ENCODE data around the gene CCDC63.
"Not testable (repeated sequence)": the region's sequence is repeated elsewhere in the genome, so short reads cannot be mapped to it uniquely, and the experiment has no call there.

Gene CCDC63

DNA sequence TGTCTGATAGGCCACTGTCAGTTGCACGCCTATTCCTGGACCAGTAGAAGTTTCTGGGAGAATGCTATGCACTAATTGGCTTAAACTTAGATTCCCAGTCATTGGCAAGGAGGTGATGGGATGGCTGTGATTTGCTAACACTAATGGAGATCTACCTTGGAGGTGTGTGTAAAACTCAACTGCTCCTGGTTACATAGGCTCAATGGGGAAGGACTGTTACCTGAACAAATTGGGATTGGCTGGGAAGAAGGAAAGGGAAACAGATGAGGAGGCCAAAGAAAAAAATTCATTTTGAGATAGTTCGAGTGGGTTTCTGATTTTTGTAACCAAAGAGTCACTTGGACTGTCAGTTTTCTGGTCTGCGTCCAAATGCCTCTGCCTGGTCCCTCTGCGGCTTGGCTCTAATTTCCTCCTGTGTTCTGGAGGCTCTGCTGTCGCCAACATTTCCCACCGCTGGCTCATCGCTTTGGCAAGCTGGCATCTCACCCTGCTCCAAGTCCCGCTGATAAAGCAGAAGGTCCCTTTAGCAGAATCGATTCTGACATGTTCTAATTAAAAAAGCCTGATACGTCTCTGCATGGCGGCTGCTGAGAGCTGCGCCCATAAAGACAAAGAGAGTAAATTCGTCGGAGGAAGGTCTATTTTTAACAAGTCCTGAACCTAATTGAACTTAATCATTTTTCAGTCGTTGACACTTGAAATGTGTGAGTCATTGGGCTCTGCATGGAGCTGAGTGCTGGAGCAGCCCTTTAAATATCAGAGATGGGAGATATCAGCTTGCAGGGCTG lies 2.0 kb upstream of the CCDC63 start:
- no peak for DNase-seq

DNA sequence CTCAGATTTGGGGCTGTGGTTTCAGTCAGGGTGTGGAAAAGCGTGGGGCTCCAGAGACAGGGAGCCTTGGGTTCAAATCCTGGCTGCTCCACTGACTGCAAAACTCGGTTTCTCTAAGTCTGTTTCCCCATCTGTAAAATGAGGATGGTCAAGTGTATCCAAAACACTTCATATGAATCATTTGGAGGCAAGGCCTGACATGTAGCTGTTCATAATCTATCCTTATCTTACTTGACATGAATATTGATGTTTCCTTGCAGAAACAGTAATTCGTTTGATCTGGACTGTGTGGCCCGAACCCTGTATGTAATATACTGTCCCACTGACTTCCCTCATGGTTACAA lies 1.5 kb upstream of the CCDC63 start:
- no peak for DNase-seq

DNA sequence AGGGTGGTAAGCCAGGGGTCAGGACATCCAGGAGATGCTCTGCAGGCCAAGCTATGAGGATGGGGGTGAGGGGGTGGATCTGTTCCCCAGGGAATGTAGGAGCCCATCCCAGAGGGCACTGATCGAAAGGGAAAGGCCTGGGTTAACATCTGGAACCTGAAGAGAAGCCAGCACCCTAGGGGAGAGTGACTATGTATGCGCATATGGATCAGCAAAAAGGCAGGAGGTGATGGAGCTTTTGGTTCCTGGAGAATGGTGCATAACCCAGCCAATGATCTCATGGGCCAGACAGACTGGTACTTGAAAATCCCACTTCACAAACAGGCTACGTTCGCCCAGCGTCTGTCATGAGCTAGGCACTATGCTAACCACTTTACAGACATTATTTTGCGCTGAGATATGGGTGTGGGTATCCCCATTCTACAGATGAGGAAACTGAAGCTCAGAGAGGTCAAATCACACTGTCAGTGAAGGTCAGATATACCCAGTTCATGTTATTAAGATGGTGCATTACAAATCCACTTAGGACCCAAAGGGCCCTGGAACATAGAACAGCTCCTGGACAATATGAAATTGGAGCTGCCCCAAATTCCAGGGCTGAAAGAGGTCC lies 1.6 kb downstream of the CCDC63 start:
- no peak for DNase-seq

DNA sequence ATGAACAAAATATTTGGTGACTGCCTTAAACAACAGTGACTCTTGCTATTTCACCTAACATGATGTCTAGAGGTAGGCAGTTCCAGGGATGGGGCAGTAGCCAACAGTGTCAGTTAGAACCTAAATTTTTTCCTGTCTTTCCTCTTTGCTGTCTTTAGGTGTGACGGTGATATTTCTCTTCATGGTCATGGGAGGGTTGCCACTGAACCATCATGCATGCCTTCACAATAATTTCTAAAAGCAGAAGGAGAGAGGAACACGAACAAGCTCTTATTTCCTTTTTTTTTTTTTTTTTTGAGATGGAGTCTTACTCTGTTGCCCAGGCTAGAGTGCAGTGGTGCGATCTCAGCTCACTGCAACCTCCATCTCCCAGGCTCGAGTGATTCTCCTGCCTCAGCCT lies 2.4 kb downstream of the CCDC63 start:
- no peak for DNase-seq

DNA sequence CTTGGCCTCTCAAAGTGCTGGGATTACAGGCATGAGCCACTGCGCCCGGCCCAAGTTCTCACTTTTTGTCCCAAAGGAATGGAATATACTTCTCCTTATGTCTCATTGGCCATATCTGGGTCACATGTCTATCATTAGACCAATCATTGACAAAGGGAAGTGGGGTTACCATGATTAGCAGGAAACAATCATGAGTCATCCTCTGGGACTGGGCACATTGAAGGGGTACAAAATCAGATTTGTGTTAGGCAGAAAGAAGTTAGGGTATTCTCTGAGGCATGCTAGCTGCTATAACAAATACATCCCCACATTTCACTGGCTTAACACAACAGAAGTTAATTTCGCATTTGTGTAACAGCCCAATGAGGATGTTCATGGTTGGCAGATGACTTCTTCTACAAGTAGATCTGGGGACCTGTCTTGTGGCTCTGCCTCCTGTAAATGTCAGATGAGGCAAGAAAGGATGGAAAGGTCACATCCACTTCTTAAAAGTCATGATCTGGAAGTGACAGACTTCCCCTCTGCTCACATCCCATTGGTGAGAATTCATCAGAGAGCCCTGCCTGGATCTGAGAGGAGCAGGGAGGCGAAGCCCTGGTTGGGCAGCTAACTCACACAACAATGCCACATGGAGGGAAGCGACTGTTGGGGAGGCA lies 3.1 kb downstream of the CCDC63 start:
- no peak for DNase-seq

DNA sequence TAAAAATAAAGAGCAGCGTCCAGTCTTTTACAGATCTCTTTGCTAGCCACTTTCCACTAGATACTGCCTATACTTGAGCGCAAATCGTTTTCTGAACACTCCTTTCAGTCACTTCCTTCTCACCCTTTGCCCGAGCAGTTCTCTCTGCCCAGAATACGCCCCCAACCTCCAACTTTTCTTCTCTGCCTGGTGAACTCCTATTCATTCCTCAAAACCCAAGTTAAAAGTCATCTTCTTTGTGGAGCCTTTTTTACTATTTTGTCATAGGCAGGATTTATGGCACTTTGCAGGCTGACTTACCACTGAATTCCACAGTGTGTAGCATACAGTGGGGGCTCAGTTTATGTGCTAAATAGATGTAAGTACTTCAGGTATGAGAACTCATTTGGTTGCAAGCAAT lies 4.0 kb downstream of the CCDC63 start:
- DNase-seq, result no peak

DNA sequence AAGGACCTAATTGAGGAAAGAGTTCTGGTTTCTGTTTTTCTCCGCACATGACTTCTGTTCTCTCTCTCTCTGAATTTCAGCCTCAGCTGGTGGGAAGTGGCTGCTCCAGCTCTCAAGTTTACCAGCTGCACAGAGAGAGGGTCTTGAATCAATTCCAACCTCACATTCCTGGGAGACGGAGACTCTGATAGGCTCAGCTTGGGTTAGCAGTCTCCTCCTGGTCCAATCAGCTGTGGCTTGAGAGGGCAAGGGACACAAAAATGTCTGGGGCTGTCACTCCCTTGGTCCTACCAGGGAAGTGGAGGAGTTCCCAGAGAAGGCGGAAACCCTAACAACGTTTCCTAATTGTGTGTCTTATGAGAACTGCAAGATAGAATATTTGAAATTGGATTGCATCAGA lies 7.0 kb downstream of the CCDC63 start:
- DNase-seq, result no peak

DNA sequence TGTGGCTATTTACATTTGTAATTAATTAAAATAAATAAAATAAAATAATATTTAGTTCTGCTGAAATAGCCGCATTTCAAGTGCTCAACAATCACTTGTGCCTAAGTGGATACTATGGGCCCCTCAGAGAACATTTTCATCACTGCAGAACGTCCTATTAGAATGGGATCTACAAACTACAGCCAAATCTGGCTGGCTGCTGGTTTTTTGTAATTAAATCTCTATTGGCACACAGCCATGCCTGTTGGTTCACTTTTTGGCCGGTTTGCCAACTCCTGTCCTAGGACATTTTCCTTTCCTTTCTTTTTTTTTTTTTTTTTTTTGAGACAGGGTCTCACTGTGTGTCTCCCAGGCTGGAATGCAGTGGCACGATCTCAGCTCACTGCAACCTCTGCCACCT lies 9.8 kb downstream of the CCDC63 start:
- DNase-seq, result no peak

DNA sequence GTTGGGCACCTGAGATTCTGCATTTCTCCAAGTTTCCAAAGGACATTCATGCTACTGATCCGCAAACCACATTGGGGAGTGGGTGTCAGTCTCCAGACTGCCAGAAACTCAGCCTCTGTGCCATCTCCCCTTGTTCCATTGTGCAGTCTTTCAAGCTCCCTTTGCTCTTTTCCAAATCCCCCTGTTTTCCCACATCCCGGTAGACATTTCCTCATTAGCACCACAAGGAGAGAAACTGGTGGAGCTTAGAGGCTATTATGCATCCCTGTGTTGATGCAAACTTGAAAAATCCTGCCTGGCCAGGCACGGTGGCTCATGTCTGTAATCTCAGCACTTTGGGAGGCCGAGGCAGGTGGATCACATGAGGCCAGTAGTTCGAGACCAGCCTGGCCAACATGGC lies 10.7 kb downstream of the CCDC63 start:
- no peak for DNase-seq

DNA sequence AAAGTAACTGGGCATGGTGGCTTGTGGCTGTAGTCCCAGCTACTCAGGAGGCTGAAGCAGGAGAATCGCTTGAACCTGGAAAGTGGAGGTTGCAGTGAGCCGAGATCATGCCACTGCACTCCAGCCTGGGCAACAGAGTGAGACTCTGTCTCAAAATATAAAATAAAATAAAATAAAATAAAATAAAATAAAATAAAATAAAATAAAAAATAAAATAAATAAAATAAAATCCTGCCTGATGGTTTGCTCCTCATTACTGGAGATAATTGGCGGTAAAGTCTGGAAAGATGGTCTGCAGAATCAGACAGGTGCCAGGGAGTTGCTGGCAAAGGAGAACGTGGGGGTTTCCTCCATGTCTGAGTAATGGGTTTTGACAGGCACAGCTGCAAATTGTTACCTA lies 11.2 kb downstream of the CCDC63 start:
- DNase-seq, result not testable (repeated sequence)

DNA sequence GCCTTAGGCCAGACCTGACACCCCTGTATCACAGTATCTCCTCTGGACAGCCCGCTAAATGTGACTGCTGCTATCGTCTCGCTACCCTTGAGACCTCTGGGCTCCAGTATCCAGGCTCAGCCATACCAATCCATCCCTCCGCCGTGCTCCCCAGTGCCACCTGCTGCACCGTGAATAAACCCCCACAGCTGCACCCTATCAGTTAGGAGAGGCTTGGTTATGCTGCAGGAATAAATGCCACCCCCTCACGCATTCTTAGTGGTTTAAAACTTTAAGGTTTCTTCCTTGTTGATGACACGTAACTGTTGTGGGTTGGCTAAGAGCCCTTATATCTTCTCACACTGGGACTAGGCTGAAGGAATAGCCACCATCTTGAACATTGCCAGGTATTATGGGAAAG lies 12.1 kb downstream of the CCDC63 start:
- DNase-seq, result no peak

DNA sequence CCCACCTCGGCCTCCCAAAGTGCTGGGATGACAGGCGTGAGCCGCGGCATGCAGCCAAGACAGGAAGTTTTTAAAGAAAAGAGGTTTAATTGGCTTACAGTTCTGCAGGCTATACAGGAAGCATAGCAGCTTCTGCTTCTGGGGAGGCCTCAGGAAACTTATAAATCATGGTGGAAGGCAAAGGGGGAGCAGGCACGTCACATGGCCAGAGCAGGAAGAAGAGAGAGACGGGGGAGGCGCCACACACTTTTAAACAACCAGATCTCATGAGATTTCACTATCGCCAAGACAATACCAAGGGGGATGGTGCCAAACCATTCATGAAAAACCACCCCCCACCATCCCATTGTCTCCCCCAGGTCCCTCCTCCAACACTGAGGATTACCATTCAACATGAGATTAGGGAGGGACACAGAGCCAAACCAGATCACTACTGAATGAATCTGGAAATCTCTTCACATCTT lies 14.1 kb downstream of the CCDC63 start:
- no peak for DNase-seq

DNA sequence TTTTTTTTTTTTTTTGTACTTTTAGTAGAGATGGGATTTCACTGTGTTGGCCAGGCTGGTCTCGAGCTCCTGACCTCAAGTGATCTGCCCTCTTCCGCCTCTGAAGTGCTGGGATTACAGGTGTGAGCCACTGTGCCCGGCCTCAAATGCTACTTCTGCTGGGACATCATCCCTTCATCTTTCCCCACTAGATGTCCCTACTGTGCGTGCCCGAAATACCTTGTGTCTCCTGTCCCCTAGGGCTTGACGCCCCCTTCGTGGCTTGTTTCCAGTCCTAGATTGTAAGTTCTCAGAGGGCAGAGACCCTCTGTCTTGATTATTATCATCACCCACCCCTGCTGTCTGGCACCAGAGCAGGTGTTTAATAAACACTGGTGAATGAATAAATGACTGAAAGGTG lies 14.9 kb downstream of the CCDC63 start:
- no peak for DNase-seq

DNA sequence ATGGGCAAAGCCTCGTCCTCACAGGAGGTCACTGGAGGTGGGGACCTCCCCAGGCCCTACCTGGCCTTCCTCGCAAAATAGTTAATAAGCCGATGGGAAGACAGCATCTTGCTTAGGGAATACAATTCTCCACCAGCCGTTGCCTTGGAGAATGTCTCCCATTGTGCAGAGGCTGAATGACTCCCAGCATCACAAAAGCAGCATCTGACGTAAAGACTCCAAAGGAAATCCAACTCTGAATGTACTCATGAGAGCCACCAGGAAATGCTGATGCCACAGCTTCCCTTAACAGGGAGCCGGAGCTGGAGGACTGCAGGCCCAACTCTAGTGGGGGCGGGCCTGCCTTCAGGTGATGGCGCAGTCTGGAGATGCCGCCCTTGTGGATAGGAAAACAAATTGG lies 15.5 kb downstream of the CCDC63 start:
- DNase-seq, result no peak

DNA sequence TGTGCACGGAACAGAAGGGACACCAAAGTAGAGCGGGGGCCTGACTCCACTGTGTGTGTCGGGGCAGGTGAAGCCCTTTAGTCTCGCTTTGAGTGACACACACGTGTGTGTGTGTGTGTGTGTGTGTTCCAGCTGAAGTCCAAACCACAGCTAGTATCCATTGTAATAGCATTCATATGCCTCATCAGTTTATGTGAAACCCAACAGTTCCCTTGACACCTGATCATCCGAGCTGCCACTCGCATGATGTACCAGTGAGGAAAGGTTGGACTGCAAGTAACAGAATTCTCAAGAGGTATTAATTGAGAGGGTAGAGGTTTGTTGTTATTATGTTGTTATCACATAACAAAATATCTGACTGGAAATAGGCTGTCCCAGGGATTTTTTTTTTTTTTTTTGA lies 16.4 kb downstream of the CCDC63 start:
- no peak for DNase-seq

DNA sequence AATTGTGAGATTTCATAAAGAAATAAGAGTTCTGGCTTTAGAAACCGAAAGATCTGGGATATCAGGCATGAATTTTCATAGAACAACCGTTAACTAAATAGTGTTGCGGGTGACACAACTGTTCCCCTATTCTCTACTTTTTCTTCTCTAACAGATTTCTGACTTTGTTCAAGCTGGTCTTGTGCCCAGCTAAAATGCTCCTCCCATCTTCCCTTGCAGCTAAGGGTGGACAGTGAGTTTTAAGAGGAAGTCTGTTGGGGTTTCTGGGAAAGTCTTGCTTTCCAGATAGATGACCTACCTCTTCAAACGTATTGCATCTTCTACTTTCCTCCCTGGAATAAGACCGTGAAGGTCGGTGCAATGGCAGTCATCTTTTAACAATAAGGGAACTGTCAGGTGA lies 18.7 kb downstream of the CCDC63 start:
- DNase-seq, result no peak

DNA sequence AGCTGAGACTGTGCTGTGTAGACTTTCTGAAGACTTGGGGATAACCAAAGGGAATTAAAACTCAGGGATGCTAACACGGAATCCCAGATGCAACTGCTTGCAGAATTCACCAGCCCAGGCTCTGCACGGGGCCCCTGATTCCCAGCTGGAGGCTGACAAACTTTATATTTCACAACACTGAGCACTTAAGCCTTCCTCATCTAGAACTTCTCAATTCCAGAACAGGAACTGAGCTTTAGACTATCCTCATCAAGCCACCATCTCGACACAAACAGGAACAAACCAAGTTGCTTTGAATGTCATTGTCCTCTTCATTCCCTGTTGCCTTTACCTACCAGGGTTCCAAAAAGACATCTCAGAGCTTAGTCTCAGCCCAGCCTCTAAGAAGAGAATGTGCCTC lies 22.2 kb downstream of the CCDC63 start:
- DNase-seq, result no peak

DNA sequence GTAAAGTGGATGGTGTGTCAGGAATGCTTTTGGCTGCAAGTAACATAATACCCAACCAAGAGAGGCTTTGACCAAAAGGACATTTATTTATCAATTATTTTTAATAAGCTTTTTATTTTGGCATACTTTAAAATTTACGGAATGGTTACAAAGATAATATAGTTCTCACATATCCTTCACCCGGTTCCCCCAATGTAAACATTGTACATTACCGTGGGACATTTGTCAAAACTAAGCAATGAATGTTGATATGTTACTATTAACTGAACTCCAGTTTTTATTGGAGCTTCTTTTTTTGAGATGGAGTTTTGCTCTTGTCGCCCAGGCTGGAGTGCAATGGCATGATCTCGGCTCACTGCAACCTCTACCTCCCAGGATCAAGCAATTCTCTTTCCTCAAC lies 23.0 kb downstream of the CCDC63 start:
- DNase-seq, result no peak

DNA sequence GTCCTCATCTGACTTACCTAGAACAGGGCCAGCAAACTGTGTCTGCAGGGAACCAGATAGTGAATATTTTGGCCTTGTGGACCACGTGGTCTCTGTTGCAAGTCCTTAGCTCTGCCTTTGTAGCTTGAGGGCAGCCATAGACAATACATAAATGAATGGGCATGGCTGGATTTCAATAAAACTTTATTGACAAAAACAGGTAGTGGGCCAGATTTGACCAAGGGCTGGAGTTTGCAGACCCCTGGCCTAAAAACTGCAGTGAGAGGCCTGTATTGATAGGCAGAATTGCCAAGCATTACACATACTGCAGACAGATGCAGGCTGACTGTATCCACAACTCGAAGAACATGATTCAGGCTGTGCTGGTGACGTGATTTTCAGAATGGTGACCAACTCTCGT lies 25.3 kb downstream of the CCDC63 start:
- no peak for DNase-seq

DNA sequence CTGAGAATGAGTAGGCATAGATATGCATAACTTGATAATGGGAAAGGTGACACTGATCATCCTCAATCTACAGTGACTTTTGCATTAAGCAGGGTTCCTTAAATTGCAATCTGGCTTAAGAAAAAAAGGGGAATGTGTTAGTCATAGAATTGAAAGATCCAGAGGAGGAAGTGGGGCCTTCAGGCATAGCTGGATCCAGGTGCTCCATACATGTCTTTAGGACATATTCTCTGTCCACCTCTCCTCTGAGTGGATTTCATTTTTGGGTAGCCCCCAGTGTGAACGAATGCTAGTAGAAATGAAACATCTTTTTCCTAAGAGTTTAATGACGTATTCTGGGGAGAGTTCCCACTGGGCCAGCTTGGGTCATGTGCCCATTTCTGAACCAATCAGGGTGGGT lies 27.6 kb downstream of the CCDC63 start:
- no peak for DNase-seq

DNA sequence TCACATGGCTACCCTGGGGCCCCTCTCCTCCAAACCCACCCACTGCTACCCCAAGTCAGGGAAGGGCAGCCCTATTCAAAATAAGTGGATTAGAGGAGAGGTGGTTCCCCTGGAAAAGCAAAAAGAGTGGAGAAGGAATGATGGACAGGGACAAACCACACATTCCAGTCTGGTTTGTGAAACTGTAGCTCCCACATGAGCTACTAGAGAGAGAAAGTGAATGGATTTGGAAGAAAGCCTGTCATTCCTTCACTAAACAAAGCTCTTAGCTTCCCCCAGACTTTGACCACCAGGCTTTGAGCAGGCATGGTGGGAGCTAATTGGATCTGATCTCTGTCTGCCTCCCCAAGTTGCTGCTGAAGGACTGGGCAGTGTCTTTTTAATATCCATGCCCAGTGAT lies 28.0 kb downstream of the CCDC63 start:
- no peak for DNase-seq

DNA sequence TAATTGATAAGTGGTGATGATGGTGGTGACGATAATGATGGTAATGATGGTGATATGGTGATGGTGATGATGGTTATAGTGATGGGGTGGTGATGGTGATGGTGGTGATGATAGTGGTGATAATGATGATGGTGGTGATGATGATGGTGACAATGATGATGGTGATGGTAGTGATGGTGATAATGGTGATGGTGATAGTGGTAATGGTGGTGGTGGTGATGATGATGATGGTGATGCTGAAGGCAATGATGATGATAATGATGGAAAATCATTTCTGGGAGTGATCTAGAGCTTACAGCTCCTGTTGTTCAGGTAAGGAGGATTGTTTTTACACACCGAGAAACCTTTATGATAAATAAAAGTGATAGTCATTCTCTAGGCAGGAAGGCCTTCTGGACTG lies 33.9 kb downstream of the CCDC63 start:
- no peak for DNase-seq

DNA sequence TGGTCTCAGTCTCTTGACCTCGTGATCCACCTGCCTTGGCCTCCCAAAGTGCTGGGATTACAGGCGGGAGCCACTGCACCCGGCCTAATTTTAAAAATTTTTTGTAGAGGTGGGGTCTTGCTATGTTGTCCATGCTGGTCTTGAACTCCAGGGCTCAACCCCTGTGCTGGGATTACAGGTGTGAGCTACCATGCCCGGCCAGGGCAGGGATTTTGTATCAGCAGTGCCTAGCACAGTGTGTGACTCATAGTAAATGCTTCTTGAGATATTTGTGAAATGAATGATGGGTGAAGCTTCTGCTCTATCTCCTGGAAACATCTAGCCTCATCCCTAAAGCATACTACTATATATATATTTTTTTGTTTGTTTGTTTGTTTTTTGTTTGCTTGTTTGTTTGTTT lies 36.5 kb downstream of the CCDC63 start:
- DNase-seq, result no peak

DNA sequence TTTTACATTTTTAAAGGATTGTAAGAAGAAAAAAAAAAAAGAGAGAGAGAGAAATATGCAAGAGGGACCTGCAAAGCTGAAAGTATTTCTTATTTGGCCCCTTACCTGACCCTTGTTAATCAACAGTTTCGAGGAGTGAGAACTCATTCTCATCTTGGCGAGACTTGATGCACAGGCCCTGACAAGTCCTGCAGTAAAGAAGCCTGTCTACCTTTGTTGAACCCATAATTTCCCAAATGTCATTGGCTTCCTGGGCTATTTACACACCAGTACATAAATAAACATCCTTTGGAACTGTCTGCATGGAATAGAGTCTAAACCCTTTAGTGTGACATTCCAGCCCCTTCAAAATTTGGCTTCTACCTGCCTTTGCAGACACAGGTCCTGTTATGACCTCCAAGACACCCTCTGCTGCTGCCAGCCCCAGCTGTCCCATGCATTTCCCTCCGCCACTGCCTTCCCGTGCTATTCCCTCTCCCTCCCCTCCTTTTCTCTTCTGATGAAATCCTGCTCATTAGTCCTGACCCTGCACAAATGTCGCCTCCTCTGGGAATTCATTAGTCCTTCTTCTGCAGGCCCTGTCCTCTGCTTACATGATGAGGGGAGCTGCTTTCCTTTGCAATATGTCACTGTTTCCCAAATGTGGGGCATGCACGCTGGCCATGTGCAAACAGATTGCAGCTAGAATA lies 38.5 kb downstream of the CCDC63 start:
- DNase-seq, result no peak

Measured in CD4-positive, alpha-beta T cell treated with Interleukin-6 for 4 hours (primary cell).